ENCODE measurements around the gene DNAJC7.
"Not testable (repeated sequence)": the region's sequence is repeated elsewhere in the genome, so short reads cannot be mapped to it uniquely, and the experiment has no call there.

DNAJC7 gene

GRCh38 chr17:42010266-42010680, 7.0 kb downstream of the DNAJC7 start:
- DNase-seq = not testable (repeated sequence)

GRCh38 chr17:42009170-42009569, 8.1 kb downstream of the DNAJC7 start:
- no peak for DNase-seq

- no peak for DNase-seq
Observed at GRCh38 chr17:42005166-42005565, 12.1 kb downstream of the DNAJC7 start.

GRCh38 chr17:42002792-42003301, 14.4 kb downstream of the DNAJC7 start:
- no peak for DNase-seq

- no peak for DNase-seq
Observed at GRCh38 chr17:42002175-42002791, 15.0 kb downstream of the DNAJC7 start.

- no peak for DNase-seq
Observed at GRCh38 chr17:42001729-42002128, 15.5 kb downstream of the DNAJC7 start.

GRCh38 chr17:42000413-42001133, 16.7 kb downstream of the DNAJC7 start:
- DNase-seq = no peak

GRCh38 chr17:41998497-41998896, 18.7 kb downstream of the DNAJC7 start:
- no peak for DNase-seq

GRCh38 chr17:41996855-41997164, 20.4 kb downstream of the DNAJC7 start:
- no peak for DNase-seq

GRCh38 chr17:41992576-41992975, 24.7 kb downstream of the DNAJC7 start:
- DNase-seq = no peak

GRCh38 chr17:41989702-41990419, 27.4 kb downstream of the DNAJC7 start:
- no peak for DNase-seq

- DNase-seq = no peak
Observed at GRCh38 chr17:41988418-41988817, 28.8 kb downstream of the DNAJC7 start.

- no peak for DNase-seq
Observed at GRCh38 chr17:41987642-41988041, 29.6 kb downstream of the DNAJC7 start.

GRCh38 chr17:41986634-41987033, 30.6 kb downstream of the DNAJC7 start:
- DNase-seq = no peak

GRCh38 chr17:41985919-41986318, 31.3 kb downstream of the DNAJC7 start:
- DNase-seq = no peak

GRCh38 chr17:41984454-41984853, 32.8 kb downstream of the DNAJC7 start:
- DNase-seq = no peak

GRCh38 chr17:41982026-41982760, 35.0 kb downstream of the DNAJC7 start:
- no peak for DNase-seq

- DNase-seq = peak; percentile 15
Observed at GRCh38 chr17:41977991-41978390, 39.2 kb downstream of the DNAJC7 start.

GRCh38 chr17:41976142-41976768, 41.0 kb downstream of the DNAJC7 start:
- no peak for DNase-seq

- no peak for DNase-seq
Observed at GRCh38 chr17:41975099-41976083, 41.8 kb downstream of the DNAJC7 start.

GRCh38 chr17:41974658-41975057, 42.6 kb downstream of the DNAJC7 start:
- DNase-seq = no peak

GRCh38 chr17:41974031-41974430, 43.2 kb downstream of the DNAJC7 start:
- DNase-seq = no peak
